ENCODE measurements around the gene LYRM4.

The LYRM4 gene

DNA sequence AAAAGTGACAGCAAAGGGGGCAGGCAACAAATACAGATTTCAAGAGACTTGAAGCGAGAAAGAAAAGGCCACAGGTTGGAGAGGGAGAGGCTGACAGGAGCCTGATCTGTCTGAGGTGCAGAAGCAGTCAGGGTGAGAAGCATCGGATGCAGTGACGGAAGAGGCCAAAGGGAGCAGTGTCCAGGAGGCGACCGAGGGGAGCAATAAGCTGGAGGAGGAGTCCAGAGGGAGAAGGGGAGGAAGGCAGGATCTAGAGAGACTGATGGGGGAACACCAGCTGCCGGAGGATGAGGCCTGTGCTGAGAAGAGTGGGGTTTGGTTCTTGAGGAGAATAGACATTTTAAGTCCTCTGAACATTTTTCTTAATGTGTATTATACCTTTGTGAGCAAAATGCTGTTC is 24.3 kb upstream of the LYRM4 start:
- DNase-seq (ENCODE audit: low read depth, low spot score), result no peak
- in situ Hi-C loops (cut with HindIII; ENCODE audit: low sequenced_read_pairs), result no loop called here
- TF ChIP-seq, protein P1, sequence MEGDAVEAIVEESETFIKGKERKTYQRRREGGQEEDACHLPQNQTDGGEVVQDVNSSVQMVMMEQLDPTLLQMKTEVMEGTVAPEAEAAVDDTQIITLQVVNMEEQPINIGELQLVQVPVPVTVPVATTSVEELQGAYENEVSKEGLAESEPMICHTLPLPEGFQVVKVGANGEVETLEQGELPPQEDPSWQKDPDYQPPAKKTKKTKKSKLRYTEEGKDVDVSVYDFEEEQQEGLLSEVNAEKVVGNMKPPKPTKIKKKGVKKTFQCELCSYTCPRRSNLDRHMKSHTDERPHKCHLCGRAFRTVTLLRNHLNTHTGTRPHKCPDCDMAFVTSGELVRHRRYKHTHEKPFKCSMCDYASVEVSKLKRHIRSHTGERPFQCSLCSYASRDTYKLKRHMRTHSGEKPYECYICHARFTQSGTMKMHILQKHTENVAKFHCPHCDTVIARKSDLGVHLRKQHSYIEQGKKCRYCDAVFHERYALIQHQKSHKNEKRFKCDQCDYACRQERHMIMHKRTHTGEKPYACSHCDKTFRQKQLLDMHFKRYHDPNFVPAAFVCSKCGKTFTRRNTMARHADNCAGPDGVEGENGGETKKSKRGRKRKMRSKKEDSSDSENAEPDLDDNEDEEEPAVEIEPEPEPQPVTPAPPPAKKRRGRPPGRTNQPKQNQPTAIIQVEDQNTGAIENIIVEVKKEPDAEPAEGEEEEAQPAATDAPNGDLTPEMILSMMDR (IDR thresholded peaks at IDR 0.05; ENCODE audit: low read depth, low read length), result no peak
- H3K4me3 ChIP-seq (ENCODE audit: low read depth, low read length), result no peak overlapping the region

DNA sequence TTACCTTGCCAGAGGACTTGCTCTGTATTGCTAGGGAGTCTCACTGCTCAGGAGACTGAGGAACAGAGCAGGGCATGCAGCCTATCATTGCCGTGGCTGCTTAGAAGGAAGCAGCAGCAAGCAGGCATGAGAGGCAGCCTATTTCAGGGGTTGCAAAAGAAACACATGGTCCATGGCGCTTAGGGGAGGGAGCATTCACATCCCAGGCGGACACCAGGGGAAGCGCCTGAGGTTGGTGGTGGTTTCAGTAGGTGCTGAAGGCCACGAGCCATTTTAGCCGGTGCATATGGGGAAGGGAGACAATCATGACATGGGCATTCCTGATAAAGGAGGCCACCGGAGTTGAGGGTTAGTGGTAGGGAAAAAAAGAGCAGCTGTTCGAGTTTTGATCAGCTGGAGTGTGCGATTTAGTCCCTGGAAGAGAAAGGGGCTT is 21.5 kb upstream of the LYRM4 start:
- H3K4me3 ChIP-seq (ENCODE audit: low read depth, low read length), result no peak overlapping the region
- in situ Hi-C loops (cut with HindIII; ENCODE audit: low sequenced_read_pairs), result no loop called here
- no peak for DNase-seq (ENCODE audit: low read depth, low spot score)
- TF ChIP-seq, protein P1 (IDR thresholded peaks at IDR 0.05; ENCODE audit: low read depth, low read length), result no peak

DNA sequence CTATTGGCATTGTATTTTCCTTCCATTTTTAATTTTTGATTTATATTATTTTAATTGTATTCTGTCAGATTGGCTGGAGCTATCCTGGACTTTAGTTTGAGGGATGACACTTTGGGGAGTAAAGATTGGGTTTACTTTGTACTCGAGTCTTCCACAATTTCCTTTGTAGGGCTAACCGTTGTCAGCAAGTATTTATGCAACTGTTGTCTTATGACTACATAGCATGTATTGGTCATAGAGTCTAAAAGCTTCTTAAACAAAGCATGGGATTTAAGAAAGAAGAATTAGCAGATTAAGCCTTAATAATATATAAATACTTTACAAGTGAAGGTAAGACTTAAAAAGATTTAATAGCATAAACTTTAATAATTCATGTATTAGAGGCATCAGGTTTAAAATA is 20.2 kb upstream of the LYRM4 start:
- TF ChIP-seq, protein P1 (IDR thresholded peaks at IDR 0.05; ENCODE audit: low read depth, low read length), result no peak
- no peak for DNase-seq (ENCODE audit: low read depth, low spot score)
- in situ Hi-C loops (cut with HindIII; ENCODE audit: low sequenced_read_pairs), result no loop called here
- H3K4me3 ChIP-seq (ENCODE audit: low read depth, low read length), result no peak overlapping the region

DNA sequence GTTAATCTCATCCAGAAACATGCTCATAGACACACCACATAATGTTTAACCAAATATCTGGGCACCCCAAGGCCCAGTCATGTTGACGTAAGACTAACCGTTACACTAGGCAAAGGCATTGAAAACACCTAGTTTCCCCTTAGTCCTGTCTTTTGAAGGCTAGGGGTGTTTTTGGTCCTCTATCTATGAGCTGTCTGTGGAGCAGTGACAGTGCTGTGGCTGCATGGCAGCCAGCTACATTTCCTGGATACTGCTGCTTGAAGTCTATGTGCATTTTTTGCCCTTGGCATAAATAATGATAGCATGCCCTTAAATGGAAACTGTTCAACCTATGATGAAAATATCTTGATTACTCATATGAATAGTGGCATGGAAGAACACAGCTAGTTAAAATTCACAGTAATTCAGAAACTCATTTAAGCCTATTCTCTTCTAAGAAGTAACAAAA is 19.2 kb upstream of the LYRM4 start:
- DNase-seq (ENCODE audit: low read depth, low spot score), result no peak
- TF ChIP-seq, protein P1 (IDR thresholded peaks at IDR 0.05; ENCODE audit: low read depth, low read length), result no peak
- in situ Hi-C loops (cut with HindIII; ENCODE audit: low sequenced_read_pairs), result no loop called here
- H3K4me3 ChIP-seq (ENCODE audit: low read depth, low read length), result no peak overlapping the region

DNA sequence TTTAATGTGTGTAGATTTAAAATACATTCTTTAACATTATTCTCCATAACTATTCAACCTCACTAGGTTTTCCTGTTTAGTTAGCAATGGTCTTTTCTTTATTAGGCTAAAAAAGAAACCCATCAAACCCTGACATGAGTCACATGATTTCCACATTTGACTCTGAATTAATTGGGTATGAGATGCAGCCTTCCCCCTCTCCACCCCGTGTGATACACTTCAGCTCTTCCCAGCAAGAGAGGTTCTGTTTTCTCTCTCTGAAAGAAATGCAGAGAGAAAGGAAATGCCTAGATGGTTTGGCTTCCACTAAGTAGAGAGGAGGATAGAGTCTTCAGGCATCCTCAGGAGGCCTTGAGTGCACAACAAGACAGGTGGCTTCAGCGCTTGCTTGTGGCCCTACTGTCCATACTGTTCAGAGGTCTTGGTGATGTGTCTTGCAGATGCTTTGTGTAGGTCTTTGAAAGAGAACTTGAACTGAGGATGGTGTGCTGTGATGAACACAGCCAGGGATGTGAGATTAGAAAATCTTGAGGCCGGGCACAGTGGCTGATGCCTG is 17.9 kb upstream of the LYRM4 start:
- no peak for DNase-seq (ENCODE audit: low read depth, low spot score)
- no peak overlapping the region for H3K4me3 ChIP-seq (ENCODE audit: low read depth, low read length)
- TF ChIP-seq, protein P1 (IDR thresholded peaks at IDR 0.05; ENCODE audit: low read depth, low read length), result no peak
- in situ Hi-C loops (cut with HindIII; ENCODE audit: low sequenced_read_pairs), result no loop called here

DNA sequence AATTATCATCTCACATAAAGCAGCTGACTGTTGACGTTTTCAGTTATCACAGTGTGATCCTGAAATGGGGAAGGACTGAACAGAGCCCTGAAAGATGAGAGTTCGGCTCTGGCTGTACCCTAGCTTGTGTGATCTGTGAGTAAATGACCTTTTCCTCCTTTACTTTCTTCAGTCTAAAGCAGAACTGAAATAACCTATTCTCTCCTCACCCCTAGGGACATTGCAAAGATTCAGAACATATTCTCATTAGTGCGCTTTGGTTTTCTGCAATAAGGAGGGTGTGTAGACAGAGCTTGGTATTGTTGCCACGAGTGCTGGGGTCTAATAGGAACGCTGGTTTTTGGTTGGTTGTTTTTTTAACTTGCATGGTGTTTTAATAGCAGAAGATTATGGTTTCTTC is 17.3 kb upstream of the LYRM4 start:
- no peak overlapping the region for H3K4me3 ChIP-seq (ENCODE audit: low read depth, low read length)
- TF ChIP-seq, protein P1 (IDR thresholded peaks at IDR 0.05; ENCODE audit: low read depth, low read length), result no peak
- no peak for DNase-seq (ENCODE audit: low read depth, low spot score)
- in situ Hi-C loops (cut with HindIII; ENCODE audit: low sequenced_read_pairs), result no loop called here

DNA sequence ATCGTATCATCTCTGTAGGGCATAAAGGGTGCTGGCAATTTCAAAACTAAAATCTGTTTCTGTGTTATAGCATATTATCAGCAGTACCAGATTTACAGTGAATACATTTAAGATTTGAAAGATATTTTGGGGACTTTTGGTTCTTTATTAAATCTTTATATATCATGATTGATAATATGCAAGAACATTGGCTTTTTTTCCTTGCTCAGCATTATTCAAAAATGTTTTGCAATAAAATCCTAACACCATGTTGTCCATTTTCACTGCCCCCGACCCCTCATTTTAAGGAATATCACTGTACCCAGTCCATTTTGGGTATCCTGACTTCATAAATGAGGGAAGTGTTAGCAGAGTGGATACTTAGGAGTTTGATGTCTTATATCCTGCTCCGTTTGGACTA is 16.8 kb upstream of the LYRM4 start:
- in situ Hi-C loops (cut with HindIII; ENCODE audit: low sequenced_read_pairs), result no loop called here
- H3K4me3 ChIP-seq (ENCODE audit: low read depth, low read length), result no peak overlapping the region
- TF ChIP-seq, protein P1 (IDR thresholded peaks at IDR 0.05; ENCODE audit: low read depth, low read length), result no peak
- DNase-seq (ENCODE audit: low read depth, low spot score), result no peak

Data from astrocyte of the spinal cord (primary cell).